KBM-7 (cell line): ENCODE data around the gene KRTAP10-7.
"Not testable (repeated sequence)": the region's sequence is repeated elsewhere in the genome, so short reads cannot be mapped to it uniquely, and the experiment has no call there.

Source experiments
- DNase-seq: peaks from one replicate; pipeline ENCODE4 v3.0.0-alpha.2; 2015
- in situ Hi-C: fragments of 300-500 bp; cut with MboI; formaldehyde crosslinking; loops from 2 replicates; pipeline ENCODE4 v1.14.3; 2020; ENCODE audit warnings: low sequenced_read_pairs, low pct_unique_long_range_greater_than_20kb, mixed read lengths

KRTAP10-7 gene

GRCh38 chr21:44618909-44619308 lies 18.5 kb downstream of the KRTAP10-7 start:
- no peak for DNase-seq
- in situ Hi-C loops = no loop called here

DNA sequence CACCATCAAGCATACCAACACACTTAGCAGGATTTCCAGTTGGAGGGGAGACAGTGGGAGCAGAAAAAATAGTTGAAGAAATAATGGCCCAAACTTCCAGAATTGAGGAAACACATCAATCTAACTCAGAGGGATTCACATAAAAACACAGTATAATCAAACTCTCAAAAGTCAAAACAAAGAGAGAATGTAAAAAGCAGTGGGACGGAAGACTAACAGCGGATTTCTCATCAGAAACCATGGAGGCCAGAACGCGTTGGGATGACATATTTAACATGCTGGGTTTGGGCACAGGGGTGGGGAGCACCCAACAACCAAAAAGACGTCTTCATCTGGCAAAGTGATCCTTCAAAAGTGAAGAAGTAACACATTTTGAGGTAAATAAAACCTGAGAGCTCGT lies 19.5 kb downstream of the KRTAP10-7 start:
- no peak for DNase-seq
- in situ Hi-C loops = no loop called here

DNA sequence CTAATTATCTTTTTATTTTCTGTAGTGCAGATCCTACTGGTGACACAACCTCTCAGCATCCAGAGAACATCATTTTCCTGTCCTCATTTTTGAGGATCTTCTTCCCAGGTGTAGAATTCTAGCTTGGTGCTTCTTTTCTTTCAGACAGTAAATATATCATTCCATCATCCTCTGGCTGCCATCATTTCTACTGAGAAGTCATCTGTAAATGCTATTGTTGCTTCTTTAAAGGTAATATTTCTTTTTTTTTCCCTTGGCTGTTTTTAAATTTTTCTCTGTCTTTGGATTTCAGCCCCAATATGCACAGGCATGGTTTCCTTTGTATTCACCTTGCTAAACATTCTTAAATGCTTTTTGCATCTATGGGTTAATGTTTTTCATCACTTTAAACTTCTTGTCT lies 23.2 kb downstream of the KRTAP10-7 start:
- in situ Hi-C loops = no loop called here
- no peak for DNase-seq

- in situ Hi-C loops = no loop called here
- DNase-seq = no peak
Observed at GRCh38 chr21:44625756-44626155, 25.4 kb downstream of the KRTAP10-7 start.

DNA sequence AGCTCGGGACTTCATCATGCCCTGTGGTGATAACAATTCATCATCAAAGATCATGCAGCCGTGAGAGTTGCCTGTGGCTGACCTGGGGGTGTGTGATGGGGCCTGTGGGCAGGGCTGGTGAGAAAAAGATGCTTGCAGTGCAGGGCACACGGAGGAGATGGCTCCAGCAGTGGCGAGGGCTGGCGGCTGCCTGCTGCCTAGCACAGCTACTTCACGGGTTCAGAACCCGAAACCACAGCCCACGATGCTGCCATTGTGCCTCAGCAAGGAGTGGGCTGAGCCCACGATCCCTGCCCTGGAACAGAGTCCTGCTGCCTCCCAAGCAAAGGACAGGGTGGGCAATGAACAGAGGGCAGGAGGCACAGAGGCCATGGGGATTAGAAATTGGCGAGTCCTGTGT lies 25.9 kb downstream of the KRTAP10-7 start:
- DNase-seq = no peak
- in situ Hi-C loops = no loop called here

DNA sequence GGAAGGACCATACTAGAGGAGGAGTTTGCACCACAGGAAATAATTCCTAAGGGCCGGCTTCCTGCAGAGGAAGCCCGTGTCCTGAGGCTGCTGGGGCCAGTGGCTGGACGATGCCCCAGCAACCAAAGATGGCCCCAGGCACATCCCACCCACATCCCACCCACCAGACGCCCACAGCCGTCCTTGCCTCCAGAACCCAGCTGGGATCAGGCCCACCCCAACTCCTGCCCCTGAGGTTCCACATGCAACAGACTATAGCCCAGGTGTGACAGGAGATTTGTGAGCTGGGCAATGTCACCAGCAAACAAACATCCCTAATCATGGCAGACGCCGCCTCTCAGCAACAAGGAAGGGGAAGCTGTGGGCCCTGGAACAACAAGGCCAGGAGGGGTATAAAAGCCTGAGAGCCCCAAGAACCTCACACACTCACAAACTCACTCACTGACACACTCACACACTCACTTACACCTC lies 26.3 kb downstream of the KRTAP10-7 start, which contains the start of gene KRTAP10-9:
Gene KRTAP10-9, plus strand, starts transcription at position 421 of the 471 bp plus-strand sequence. CDS start 79 bp downstream, outside the sequence.
- DNase-seq = no peak
- in situ Hi-C loops = no loop called here

DNA sequence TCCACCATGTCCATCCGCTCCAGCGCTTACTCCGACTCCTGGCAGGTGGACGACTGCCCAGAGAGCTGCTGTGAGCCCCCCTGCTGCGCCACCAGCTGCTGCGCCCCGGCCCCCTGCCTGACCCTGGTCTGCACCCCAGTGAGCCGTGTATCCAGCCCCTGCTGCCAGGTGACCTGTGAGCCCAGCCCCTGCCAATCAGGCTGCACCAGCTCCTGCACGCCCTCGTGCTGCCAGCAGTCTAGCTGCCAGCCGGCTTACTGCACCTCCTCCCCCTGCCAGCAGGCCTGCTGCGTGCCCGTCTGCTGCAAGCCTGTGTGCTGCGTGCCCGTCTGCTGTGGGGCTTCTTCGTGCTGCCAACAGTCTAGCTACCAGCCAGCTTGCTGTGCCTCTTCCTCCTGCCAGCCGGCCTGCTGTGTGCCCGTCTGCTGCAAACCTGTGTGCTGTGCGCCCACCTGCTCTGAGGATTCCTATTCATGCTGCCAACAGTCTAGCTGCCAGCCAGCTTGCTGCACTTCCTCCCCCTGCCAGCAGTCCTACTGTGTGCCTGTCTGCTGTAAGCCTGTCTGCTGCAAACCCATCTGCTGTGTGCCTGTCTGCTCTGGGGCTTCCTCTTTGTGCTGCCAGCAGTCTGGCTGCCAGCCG lies 26.9 kb downstream of the KRTAP10-7 start:
- in situ Hi-C loops = not testable (repeated sequence)

DNA sequence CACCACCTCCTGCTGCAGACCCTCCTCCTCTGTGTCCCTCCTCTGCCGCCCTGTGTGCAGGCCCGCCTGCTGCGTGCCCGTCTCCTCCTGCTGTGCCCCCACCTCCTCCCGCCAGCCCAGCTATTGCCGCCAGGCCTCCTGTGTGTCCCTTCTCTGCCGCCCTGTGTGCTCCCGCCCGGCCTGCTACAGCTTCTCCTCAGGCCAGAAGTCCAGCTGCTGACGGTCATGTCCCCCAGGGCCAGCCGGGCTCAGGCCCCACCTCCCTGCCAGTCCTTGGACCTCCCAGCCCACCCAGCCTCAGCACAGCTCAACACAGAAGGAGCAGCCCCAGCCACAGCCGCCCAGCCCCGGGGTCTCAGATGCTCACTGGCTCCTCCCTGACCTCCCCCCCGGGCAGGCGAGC lies 27.4 kb downstream of the KRTAP10-7 start:
- in situ Hi-C loops = not testable (repeated sequence)

More for the DNA sequence above, 26.9 kb downstream of the KRTAP10-7 start:
- not testable (repeated sequence) for DNase-seq

DNA sequence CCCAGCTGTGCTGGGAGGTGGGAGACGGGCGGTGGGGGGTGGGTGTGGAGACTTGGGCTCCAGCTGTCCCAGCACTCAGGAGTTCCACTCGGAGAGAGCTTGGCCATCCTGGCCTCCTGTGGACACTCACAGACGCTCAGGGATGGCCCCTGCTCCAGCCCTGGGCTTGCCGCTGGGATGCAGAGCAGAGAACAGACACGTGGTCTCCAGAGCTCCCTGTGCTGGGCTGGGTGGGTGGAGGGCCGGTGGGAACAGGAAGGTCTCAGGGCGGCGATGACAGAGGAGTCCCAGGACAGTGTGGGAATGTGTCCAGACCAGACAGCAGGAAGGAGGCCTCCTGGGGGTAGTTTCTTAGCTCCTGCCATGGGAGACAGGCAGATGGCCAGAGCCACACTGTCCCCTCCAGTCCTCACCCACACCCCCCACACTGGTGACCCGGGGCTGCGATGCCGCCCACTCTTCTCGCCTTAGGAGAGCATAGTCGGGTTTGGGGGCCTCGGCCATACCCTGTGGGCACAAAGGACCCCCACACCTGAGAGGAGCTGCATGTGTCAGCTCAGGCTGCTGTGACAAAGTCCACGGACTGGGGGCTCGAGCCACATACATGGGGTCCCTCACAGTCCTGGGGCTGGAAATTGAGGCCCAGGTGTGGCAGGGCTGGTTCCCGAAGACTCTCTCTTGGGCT lies 28.5 kb downstream of the KRTAP10-7 start:
- DNase-seq = no peak
- in situ Hi-C loops = no loop called here

More for the DNA sequence above, 27.4 kb downstream of the KRTAP10-7 start:
- not testable (repeated sequence) for DNase-seq

- in situ Hi-C loops = no loop called here
- no peak for DNase-seq
Observed at GRCh38 chr21:44630440-44630839, 30.0 kb downstream of the KRTAP10-7 start.

- in situ Hi-C loops = no loop called here
- no peak for DNase-seq
Observed at GRCh38 chr21:44632067-44632466, 31.7 kb downstream of the KRTAP10-7 start.

- in situ Hi-C loops = no loop called here
- no peak for DNase-seq
Observed at GRCh38 chr21:44636209-44637017, 36.0 kb downstream of the KRTAP10-7 start.

DNA sequence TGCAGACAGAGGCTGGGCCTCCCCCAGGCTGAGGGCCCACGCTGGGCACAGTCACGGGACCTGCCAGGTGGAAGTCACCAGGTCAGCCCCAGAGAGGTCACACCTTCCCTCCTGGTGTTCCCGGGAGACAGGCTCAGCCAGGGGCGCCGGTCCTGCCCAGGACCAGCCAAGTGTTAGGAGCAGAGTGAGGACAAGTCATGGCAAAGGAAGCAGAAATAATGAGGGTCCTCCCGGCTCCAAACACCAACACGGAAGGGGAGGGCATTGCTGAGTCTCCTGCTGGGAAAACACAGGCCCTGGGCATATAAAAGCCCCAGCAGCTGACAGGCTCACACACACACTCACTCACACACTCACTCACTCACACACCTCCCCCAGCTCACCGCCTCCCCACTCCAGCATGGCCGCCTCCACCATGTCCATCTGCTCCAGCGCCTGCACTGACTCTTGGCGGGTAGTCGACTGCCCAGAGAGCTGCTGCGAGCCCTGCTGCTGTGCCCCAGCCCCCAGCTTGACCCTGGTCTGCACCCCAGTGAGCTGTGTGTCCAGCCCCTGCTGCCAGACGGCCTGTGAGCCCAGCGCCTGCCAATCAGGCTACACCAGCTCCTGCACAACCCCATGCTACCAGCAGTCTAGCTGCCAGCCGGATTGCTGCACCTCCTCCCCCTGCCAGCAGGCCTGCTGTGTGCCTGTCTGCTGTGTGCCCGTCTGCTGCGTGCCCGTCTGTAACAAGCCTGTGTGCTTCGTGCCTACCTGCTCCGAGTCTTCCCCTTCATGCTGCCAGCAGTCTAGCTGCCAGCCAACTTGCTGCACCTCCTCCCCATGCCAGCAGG lies 36.8 kb downstream of the KRTAP10-7 start, which contains the start of gene KRTAP10-10:
Gene KRTAP10-10, plus strand, starts transcription at position 339 of the 833 bp plus-strand sequence. Its CDS starts 62 bp downstream, at position 401.
- in situ Hi-C loops = no loop called here
- no peak for DNase-seq

DNA sequence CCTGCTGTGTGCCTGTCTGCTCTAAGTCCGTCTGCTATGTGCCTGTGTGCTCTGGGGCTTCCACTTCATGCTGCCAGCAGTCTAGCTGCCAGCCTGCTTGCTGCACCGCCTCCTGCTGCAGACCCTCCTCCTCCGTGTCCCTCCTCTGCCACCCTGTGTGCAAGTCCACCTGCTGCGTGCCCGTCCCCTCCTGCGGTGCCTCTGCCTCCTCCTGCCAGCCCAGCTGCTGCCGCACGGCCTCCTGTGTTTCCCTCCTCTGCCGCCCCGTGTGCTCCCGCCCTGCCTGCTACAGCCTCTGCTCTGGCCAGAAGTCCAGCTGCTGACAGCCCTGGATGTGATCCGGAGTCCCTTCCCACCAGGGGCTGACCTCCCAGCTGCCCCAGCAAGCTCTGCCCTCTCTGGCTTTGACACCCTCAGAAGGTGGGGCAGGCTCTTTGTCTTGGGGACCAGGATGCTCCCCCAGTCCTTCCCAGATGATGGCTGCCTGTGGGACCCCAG lies 37.5 kb downstream of the KRTAP10-7 start:
- in situ Hi-C loops, DNase-seq: not testable (repeated sequence)

DNA sequence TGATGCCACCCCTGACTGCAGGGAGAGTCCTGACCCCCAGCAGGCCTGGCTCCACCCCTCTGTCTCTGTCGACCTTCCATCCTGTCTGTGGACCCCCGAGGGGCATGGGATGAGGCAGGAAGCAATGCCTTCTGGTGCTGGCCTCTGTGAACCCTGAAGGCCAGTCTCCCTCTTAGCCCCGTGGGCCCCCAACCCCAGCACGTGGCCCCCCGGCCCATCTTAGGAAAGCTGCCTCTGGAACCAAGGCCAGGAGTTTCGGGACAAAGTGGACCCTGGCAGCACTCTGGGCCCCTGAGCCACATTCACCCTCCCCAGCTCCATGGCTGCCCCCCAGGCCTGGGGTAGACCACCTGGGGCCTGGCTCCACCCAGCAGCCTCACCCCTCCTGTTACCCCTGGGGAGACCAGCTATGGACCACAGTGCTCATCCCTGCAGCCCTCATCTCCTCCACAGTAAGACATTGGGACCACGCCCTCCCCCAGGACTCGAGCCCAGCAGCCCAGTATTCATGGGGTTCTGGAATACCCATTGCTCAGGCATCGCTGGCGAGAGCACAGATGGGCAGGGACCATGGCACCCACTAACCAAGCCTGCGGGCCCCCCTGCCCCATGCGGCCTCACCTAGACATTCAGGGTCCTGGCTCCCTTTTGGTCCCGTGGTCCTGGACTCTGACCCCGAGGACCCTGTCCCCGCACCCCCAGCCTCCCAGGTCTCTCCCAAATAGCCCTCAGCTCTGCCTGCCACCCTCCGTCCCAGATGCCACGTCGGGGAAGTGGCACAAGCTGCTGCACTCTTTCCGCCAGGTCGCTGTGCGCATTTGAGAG lies 38.3 kb downstream of the KRTAP10-7 start:
- in situ Hi-C loops, DNase-seq: not testable (repeated sequence)

DNA sequence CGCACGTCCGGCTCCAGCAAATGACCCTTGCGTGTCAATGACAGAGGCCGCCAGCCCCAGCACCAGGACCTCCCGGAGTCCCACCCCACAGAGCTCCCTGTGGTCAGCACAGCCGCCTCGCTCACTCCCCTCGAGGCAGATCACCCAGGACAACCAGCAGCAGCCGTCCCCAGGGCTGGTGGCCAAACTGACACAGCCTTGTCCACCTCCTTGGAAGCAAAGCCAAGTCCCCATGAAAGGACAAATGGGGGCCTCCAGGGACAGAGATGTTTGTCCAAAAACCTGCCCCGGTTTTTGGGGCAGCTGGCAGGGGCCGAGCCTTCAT lies 38.9 kb downstream of the KRTAP10-7 start:
- DNase-seq = no peak
- in situ Hi-C loops = no loop called here

DNA sequence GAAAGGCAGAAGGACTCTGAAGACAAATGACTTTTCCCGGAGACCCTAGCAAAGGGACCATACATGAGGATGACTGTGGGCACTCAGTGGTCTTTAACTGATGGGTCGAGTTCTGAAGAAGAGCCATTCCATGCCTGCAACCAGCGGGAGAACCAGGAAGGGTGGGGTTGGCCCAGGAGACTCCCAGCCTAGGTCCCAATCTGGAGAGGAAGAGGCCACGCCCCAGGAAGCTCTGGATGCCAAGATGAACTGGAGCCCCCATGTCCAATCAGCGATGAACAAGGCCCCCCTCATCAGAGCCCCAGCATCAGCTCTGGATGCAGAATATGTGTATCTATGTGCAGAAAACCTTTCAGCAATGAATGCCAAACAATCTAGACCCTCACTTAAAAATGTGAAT lies 40.4 kb downstream of the KRTAP10-7 start:
- in situ Hi-C loops = no loop called here

DNA sequence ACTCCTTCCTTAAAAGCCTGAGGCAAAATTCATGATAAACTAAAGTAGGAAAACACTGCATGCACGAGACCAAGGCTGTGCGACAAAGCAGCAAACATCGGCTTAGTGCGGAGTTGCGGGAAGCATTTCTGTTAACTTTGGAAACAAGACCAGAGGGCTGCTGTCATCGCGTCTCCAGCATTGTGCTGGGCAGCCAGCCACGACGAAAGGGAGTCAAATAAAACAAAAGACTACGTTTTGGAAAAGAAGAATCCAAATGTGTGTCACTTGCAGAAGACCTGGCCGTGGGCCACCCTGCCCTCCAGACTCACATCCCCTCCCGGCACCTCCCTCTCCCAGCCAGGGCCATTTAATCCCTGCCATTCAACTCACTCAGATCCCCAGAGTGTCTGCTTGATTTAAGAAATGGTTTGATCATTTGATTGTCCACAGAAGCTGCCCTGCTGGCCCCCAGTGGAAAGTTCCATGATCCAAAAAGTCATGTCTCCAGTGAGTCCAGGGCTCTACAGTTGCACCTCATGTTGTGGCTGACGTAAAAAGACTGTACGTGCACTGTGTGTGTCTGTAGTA lies 43.4 kb downstream of the KRTAP10-7 start:
- no peak for DNase-seq
- in situ Hi-C loops = no loop called here

More for the DNA sequence above, 40.4 kb downstream of the KRTAP10-7 start:
- DNase-seq = no peak
